Keratinocyte (primary cell): ENCODE results near the gene INAFM2. TPM values are rescaled to one million over a fixed set of nuclear protein-coding genes. Genes with fewer than 3 reads are reported as not detected.

Source experiments
- DNase-seq: peaks from one replicate; pipeline ENCODE4 v3.0.0-alpha.2; 2011; ENCODE audit warnings: low read depth, missing footprints, low spot score
- FAIRE-seq: peaks from 2 replicates; lab custom pipeline; 2011; peaks lifted over from hg19 to GRCh38; lab: Jason Lieb, UNC
- H2AFZ ChIP-seq: 2 replicates; pipeline ENCODE4 v1.6.0; 2012; ENCODE audit warnings: low read length, control low read depth, inconsistent platforms; ENCODE audit not compliant: control insufficient read depth
- H3K27ac ChIP-seq: 2 replicates; pipeline ENCODE4 v1.5.1; 2011; ENCODE audit warnings: low read length; ENCODE audit not compliant: control insufficient read depth, insufficient read depth
- H3K27me3 ChIP-seq: 3 replicates; pipeline ENCODE4 v1.6.0; 2011; ENCODE audit warnings: low read length; ENCODE audit not compliant: control insufficient read depth, insufficient read depth; ENCODE audit errors: extremely low read depth
- H3K36me3 ChIP-seq, 2 experiments: 2 replicates in 1 of 2; 3 replicates in 1 of 2; pipeline ENCODE4 v1.5.1; 2011; ENCODE audit warnings: low read length in 2 of 2, mild to moderate bottlenecking in 1 of 2; ENCODE audit not compliant: control insufficient read depth in 2 of 2, insufficient read depth in 2 of 2; ENCODE audit errors: extremely low read depth in 1 of 2
- H3K4me1 ChIP-seq: 3 replicates; pipeline ENCODE4 v1.5.1; 2011; ENCODE audit warnings: low read length; ENCODE audit not compliant: control insufficient read depth, insufficient read depth; ENCODE audit errors: extremely low read depth
- H3K4me2 ChIP-seq: 3 replicates; pipeline ENCODE4 v1.6.0; 2011; ENCODE audit warnings: low read depth, low read length; ENCODE audit not compliant: control insufficient read depth, insufficient read depth; ENCODE audit errors: extremely low read depth
- H3K4me3 ChIP-seq, 3 experiments: fragments of 200-600 bp in 1 of 3; sonication (generic) in 1 of 3; 2 replicates in 2 of 3; 3 replicates in 1 of 3; pipeline ENCODE4 v1.5.1; 2011 to 2016; ENCODE audit warnings: low read length in 3 of 3, mild to moderate bottlenecking in 3 of 3, control low read depth in 2 of 3, inconsistent platforms in 1 of 3, low read depth in 1 of 3, mixed read lengths in 1 of 3, mixed run types in 1 of 3, moderate library complexity in 1 of 3; ENCODE audit not compliant: control insufficient read depth in 2 of 3, insufficient read depth in 2 of 3; ENCODE audit errors: extremely low read depth in 1 of 3
- H3K79me2 ChIP-seq: 2 replicates; pipeline ENCODE4 v1.6.0; 2012; ENCODE audit warnings: low read length; ENCODE audit not compliant: control insufficient read depth, insufficient read depth
- H3K9ac ChIP-seq: 3 replicates; pipeline ENCODE4 v1.6.0; 2011; ENCODE audit warnings: low read length; ENCODE audit not compliant: control insufficient read depth, insufficient read depth; ENCODE audit errors: extremely low read depth
- H3K9me1 ChIP-seq: 3 replicates; pipeline ENCODE4 v1.6.0; 2011; ENCODE audit warnings: low read length; ENCODE audit not compliant: control insufficient read depth, insufficient read depth; ENCODE audit errors: extremely low read depth
- H3K9me3 ChIP-seq: 2 replicates; pipeline ENCODE4 v1.5.1; 2012; ENCODE audit warnings: low read depth, low read length; ENCODE audit not compliant: control insufficient read depth
- H4K20me1 ChIP-seq: 3 replicates; pipeline ENCODE4 v1.6.0; 2011; ENCODE audit warnings: low read length; ENCODE audit not compliant: control insufficient read depth, insufficient read depth; ENCODE audit errors: extremely low read depth
- EZH2 ChIP-seq: IDR thresholded peaks from one replicate; pipeline ENCODE4 v1.6.1; 2012; ENCODE audit warnings: inconsistent platforms, mild to moderate bottlenecking, low read length, moderate library complexity
- dilution Hi-C: fragments of 300-500 bp; cut with MboI; formaldehyde crosslinking; loops from one replicate; pipeline ENCODE4 v1.7.0; 2020; ENCODE audit warnings: low sequenced_read_pairs; ENCODE audit not compliant: extremely low pct_ligation_motif_present
- polyA plus RNA-seq, 5 experiments: library from polyadenylated mRNA; depleted of rRNA in 3 of 5; stranded (reverse) in 3 of 5; stranded (forward) in 1 of 5; unstranded in 1 of 5; fragments of >200 nt; gene quantifications; 1 replicate in 1 of 5; 2 replicates in 3 of 5; 3 replicates in 1 of 5; pipeline versions ENCODE4 v1.2.1 to v1.2.3, GENCODE V29; 2011 to 2012; ENCODE audit warnings: missing spikeins in 2 of 5, low read depth in 1 of 5, low replicate concordance in 1 of 5
- TF ChIP-seq, protein P1 (sequence below), 3 experiments: IDR thresholded peaks in 1 of 3; conservative IDR thresholded peaks in 1 of 3; optimal IDR thresholded peaks in 1 of 3; 2 replicates in 2 of 3; 3 replicates in 1 of 3; pipeline versions ENCODE3 to v1.5.1; 2011; ENCODE audit warnings: low read length in 3 of 3, mild to moderate bottlenecking in 3 of 3, moderate library complexity in 2 of 3, control low read depth in 1 of 3, inconsistent platforms in 1 of 3; ENCODE audit not compliant: insufficient read depth in 2 of 3; ENCODE audit errors: extremely low read depth in 1 of 3

INAFM2 gene
- polyA plus RNA-seq, 1 donor (not counting 4 experiments of a cell fraction or from before 2014, with no cell fraction given): 15.2 TPM

DNA sequence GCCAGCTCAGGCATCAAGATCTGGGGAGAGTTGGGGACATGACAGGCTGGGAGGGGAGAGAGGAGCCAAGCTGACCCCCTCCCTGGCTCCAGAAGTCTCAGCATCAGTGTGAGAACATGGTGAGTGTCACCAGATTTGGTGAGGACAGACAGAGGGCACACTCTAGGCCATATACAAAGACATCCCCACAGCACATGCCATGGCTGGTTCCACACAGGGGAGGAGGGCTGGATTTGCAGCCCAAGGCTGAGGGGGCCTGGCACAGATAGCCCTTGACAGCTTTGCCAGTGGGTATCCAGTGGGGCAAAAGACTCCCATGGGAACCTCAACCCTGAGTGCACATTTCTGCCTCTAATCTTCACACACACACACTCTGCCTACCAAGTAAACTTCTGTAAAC lies 30.5 kb upstream of the INAFM2 start:
- no peak for DNase-seq

DNA sequence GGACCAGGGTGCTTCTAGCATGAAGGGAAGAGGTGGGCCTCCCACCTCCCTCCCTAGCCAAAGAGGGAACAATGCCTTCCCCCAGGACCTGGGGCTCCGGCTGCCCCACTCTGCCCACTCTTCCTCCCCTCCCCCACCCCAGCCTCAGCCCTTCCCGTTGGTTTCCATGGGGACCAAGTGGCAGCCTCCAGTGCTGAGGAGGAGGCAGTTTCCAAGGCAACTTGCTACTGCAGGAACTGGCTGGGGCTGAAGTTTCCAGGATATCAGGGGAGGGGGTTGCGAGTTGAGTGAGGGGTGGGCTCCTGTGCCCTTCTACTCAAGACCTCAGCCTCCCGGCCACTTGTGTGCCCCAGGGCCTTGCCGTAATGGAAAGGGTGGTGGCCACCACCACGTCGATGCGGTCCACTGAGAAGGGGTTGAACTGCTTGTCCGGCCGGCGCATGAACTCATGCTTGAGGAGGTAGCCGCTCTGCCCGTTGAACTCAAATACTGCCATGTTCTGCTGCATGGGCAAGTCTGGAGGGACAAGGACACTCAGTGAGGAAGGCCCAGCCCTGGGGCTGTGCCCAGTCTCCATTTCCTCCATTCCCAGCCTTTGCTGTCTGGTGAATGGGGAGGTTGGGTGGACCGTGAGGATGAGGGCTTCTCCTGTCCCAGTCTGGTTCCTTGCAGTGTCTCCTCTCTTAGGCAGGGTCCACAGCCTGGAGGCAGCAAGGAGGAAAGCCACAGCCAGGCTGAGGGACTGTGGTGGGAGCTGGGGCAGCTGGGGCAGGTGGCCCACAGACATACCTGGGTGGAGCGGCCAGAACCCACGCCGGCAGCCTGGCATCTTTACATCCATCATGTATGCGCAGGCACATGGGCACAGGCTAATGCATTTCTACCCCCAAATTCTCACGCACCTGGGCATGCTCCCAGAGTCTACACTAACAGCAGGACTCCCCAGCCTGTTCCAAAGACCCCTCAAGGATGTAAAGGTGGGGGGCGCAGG lies 29.3 kb upstream of the INAFM2 start:
- FAIRE-seq: no peak
- dilution Hi-C loops: no loop called here
- no peaks in the 10 kb centered on the region for H3K4me1 ChIP-seq
- H3K9me1 ChIP-seq: no peaks in the 10 kb centered on the region
- TF ChIP-seq, protein P1, sequence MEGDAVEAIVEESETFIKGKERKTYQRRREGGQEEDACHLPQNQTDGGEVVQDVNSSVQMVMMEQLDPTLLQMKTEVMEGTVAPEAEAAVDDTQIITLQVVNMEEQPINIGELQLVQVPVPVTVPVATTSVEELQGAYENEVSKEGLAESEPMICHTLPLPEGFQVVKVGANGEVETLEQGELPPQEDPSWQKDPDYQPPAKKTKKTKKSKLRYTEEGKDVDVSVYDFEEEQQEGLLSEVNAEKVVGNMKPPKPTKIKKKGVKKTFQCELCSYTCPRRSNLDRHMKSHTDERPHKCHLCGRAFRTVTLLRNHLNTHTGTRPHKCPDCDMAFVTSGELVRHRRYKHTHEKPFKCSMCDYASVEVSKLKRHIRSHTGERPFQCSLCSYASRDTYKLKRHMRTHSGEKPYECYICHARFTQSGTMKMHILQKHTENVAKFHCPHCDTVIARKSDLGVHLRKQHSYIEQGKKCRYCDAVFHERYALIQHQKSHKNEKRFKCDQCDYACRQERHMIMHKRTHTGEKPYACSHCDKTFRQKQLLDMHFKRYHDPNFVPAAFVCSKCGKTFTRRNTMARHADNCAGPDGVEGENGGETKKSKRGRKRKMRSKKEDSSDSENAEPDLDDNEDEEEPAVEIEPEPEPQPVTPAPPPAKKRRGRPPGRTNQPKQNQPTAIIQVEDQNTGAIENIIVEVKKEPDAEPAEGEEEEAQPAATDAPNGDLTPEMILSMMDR (optimal IDR thresholded peaks at IDR 0.05 in 1 of 3, IDR thresholded peaks at IDR 0.05 in 1 of 3, conservative IDR thresholded peaks at IDR 0.05 in 1 of 3; ENCODE audit: extremely low read depth in 1 of 3, insufficient read depth in 2 of 3, low read length in 3 of 3): no peak
- no peak for TF ChIP-seq EZH2
- no peaks in the 10 kb centered on the region for H3K79me2 ChIP-seq
- no peak overlapping the region for H3K4me2 ChIP-seq
- no peak overlapping the region for H3K27ac ChIP-seq
- no peak overlapping the region for H3K4me3 ChIP-seq
- H3K27me3 ChIP-seq: peaks cover 45% of the 10 kb centered on the region
- H2AFZ ChIP-seq: no peak overlapping the region
- no peak overlapping the region for H3K9ac ChIP-seq
- H4K20me1 ChIP-seq: no peaks in the 10 kb centered on the region
- DNase-seq: no peak
- H3K36me3 ChIP-seq: no peaks in the 10 kb centered on the region
- no peaks in the 10 kb centered on the region for H3K9me3 ChIP-seq

More for the DNA sequence above, 30.5 kb upstream of the INAFM2 start:
- peaks cover 51% of the 10 kb centered on the region for H3K27me3 ChIP-seq
- FAIRE-seq: no peak
- H3K36me3 ChIP-seq: no peaks in the 10 kb centered on the region
- H3K4me2 ChIP-seq: no peak overlapping the region
- H3K79me2 ChIP-seq: no peaks in the 10 kb centered on the region
- no peaks in the 10 kb centered on the region for H3K9me3 ChIP-seq
- TF ChIP-seq, protein P1 (optimal IDR thresholded peaks at IDR 0.05 in 1 of 3, IDR thresholded peaks at IDR 0.05 in 1 of 3, conservative IDR thresholded peaks at IDR 0.05 in 1 of 3; ENCODE audit: extremely low read depth in 1 of 3, insufficient read depth in 2 of 3, low read length in 3 of 3): no peak
- no peak for TF ChIP-seq EZH2
- no peak overlapping the region for H2AFZ ChIP-seq
- H4K20me1 ChIP-seq: no peaks in the 10 kb centered on the region
- H3K9ac ChIP-seq: no peak overlapping the region
- H3K4me1 ChIP-seq: no peaks in the 10 kb centered on the region
- H3K4me3 ChIP-seq: no peak overlapping the region
- dilution Hi-C loops: no loop called here
- no peak overlapping the region for H3K27ac ChIP-seq
- no peaks in the 10 kb centered on the region for H3K9me1 ChIP-seq
